ENCODE data around the gene GCNT1. TPM values are rescaled to one million over a fixed set of nuclear protein-coding genes. Genes with fewer than 3 reads are reported as not detected.

GCNT1 gene
- total RNA-seq, 2 experiments from 2014 or later, result 4.2 to 4.6 TPM

GRCh38 chr9:76444322-76444929, 14.6 kb upstream of the GCNT1 start:
- ChIA-PET POLR2A (no interaction called here), CTCF (interaction anchor here (0.7 to 2.1 kb wide), 8 partner anchors 14 to 265 kb away, joined by 3 to 8 read pairs (median 3); partner anchors contain the start of gene GCNT1)
- Mint-ChIP-seq H3K27me3 (peaks cover 5% of the 10 kb centered on the region), H3K4me3 (peak overlapping the region; percentile 80), H3K9me3 (ENCODE audit: low read depth) (no peaks in the 10 kb centered on the region), H3K27ac (peak overlapping the region; percentile 2), H3K36me3 (ENCODE audit: low read depth) (peaks cover 3% of the 10 kb centered on the region), H3K4me1 (peaks cover 34% of the 10 kb centered on the region)
- intact Hi-C loops (cut with DNase I, micrococcal nuclease), result loop anchor here (5.0 to 10.0 kb wide), 3 partner anchors 118 to 570 kb away; partner anchors contain the start of gene FOXB2 (in 1 of the 2)
- ATAC-seq (no peak), DNase-seq (no peak)

GRCh38 chr9:76445976-76446375, 13.0 kb upstream of the GCNT1 start:
- Mint-ChIP-seq H3K27ac (no peak overlapping the region), H3K4me3 (no peak overlapping the region), H3K27me3 (peaks cover 5% of the 10 kb centered on the region), H3K9me3 (ENCODE audit: low read depth) (no peaks in the 10 kb centered on the region), H3K36me3 (ENCODE audit: low read depth) (peaks cover 3% of the 10 kb centered on the region), H3K4me1 (peaks cover 22% of the 10 kb centered on the region)
- intact Hi-C loops (cut with DNase I, micrococcal nuclease), result loop anchor here (2.0 to 10.0 kb wide), 4 partner anchors 539 to 706 kb away; partner anchors contain the start of gene FOXB2 (in 1 of the 2)
- DNase-seq, result no peak
- ChIA-PET POLR2A (no interaction called here), CTCF (interaction anchor here (0.6 to 2.1 kb wide), 9 partner anchors 13 to 273 kb away, joined by 3 to 10 read pairs (median 3); partner anchors contain the start of gene GCNT1)
- ATAC-seq, result no peak

- no peaks in the 10 kb centered on the region for H3K9me3 Mint-ChIP-seq (ENCODE audit: low read depth)
- H3K27ac Mint-ChIP-seq, result no peak overlapping the region
- no peak overlapping the region for H3K4me3 Mint-ChIP-seq
- POLR2A ChIA-PET, result no interaction called here
- peaks cover 10% of the 10 kb centered on the region for H3K4me1 Mint-ChIP-seq
- H3K27me3 Mint-ChIP-seq, result peaks cover 5% of the 10 kb centered on the region
- DNase-seq (no peak), ATAC-seq (no peak)
- intact Hi-C loops (cut with DNase I, micrococcal nuclease), result loop anchor here in 1 of 2 experiments (5.0 to 10.0 kb wide), 3 partner anchors 536 to 704 kb away; partner anchors contain the start of gene FOXB2
- H3K36me3 Mint-ChIP-seq (ENCODE audit: low read depth), result no peaks in the 10 kb centered on the region
- CTCF ChIA-PET, result interaction anchor here (0.7 to 2.3 kb wide), 3 partner anchors 137 to 252 kb away, joined by 3 to 11 read pairs (median 4); no protein-coding TSS in a partner anchor
These were observed 10.5 kb upstream of the GCNT1 start for GRCh38 chr9:76448501-76448900.

- intact Hi-C loops (cut with DNase I, micrococcal nuclease), result no loop called here
- no peak overlapping the region for H3K4me3 Mint-ChIP-seq
- ChIA-PET CTCF (interaction anchor here (1.0 to 1.5 kb wide), 4 partner anchors 8 to 57 kb away, joined by 4 to 8 read pairs (median 6); partner anchors contain the start of genes GCNT1 and RFK), POLR2A (no interaction called here)
- H3K27me3 Mint-ChIP-seq, result no peaks in the 10 kb centered on the region
- H3K36me3 Mint-ChIP-seq (ENCODE audit: low read depth), result peaks cover 3% of the 10 kb centered on the region
- peaks cover 7% of the 10 kb centered on the region for H3K4me1 Mint-ChIP-seq
- no peak for DNase-seq
- H3K27ac Mint-ChIP-seq, result no peak overlapping the region
- H3K9me3 Mint-ChIP-seq (ENCODE audit: low read depth), result no peaks in the 10 kb centered on the region
- ATAC-seq, result no peak
These were observed 7.7 kb upstream of the GCNT1 start for GRCh38 chr9:76451234-76451633.

- peaks cover 3% of the 10 kb centered on the region for H3K36me3 Mint-ChIP-seq (ENCODE audit: low read depth)
- ATAC-seq (no peak), DNase-seq (no peak)
- ChIA-PET POLR2A (no interaction called here), CTCF (interaction anchor here (1.3 kb wide), 1 partner anchor 198 kb away, joined by 3 read pairs; no protein-coding TSS in a partner anchor)
- peaks cover 13% of the 10 kb centered on the region for H3K4me1 Mint-ChIP-seq
- intact Hi-C loops (cut with DNase I, micrococcal nuclease), result no loop called here
- no peaks in the 10 kb centered on the region for H3K9me3 Mint-ChIP-seq (ENCODE audit: low read depth)
- H3K4me3 Mint-ChIP-seq, result no peak overlapping the region
- H3K27ac Mint-ChIP-seq, result no peak overlapping the region
- H3K27me3 Mint-ChIP-seq, result no peaks in the 10 kb centered on the region
These were observed 6.1 kb upstream of the GCNT1 start for GRCh38 chr9:76452839-76453238.

GRCh38 chr9:76453785-76454184, 5.2 kb upstream of the GCNT1 start:
- H3K4me3 Mint-ChIP-seq, result no peak overlapping the region

GRCh38 chr9:76454311-76454710, 4.7 kb upstream of the GCNT1 start:
- Mint-ChIP-seq H3K9me3 (ENCODE audit: low read depth) (no peaks in the 10 kb centered on the region), H3K4me1 (peaks cover 17% of the 10 kb centered on the region), H3K27me3 (no peaks in the 10 kb centered on the region), H3K36me3 (ENCODE audit: low read depth) (peaks cover 3% of the 10 kb centered on the region), H3K27ac (no peak overlapping the region), H3K4me3 (no peak overlapping the region)
- intact Hi-C loops (cut with DNase I, micrococcal nuclease), result no loop called here
- POLR2A ChIA-PET, result interaction anchor here (0.6 kb wide), 1 partner anchor 499 kb away, joined by 3 read pairs; no protein-coding TSS in a partner anchor
- no peak for DNase-seq
- CTCF ChIA-PET, result no interaction called here
- ATAC-seq, result no peak

More at GRCh38 chr9:76453785-76454184, 5.2 kb upstream of the GCNT1 start:
- intact Hi-C loops (cut with DNase I, micrococcal nuclease), result no loop called here
- H3K36me3 Mint-ChIP-seq (ENCODE audit: low read depth), result peaks cover 3% of the 10 kb centered on the region
- no peak for DNase-seq
- no peaks in the 10 kb centered on the region for H3K9me3 Mint-ChIP-seq (ENCODE audit: low read depth)
- peaks cover 17% of the 10 kb centered on the region for H3K4me1 Mint-ChIP-seq
- ATAC-seq, result no peak
- ChIA-PET CTCF (interaction anchor here (0.7 to 1.3 kb wide), 2 partner anchors 11 to 197 kb away, joined by 3 read pairs; no protein-coding TSS in a partner anchor), POLR2A (interaction anchor here (0.6 kb wide), 1 partner anchor 498 kb away, joined by 3 read pairs; no protein-coding TSS in a partner anchor)
- no peak overlapping the region for H3K27ac Mint-ChIP-seq
- H3K27me3 Mint-ChIP-seq, result no peaks in the 10 kb centered on the region

- CTCF ChIA-PET, result interaction anchor here (0.7 kb wide), 3 partner anchors 63 to 299 kb away, joined by 3 to 4 read pairs (median 4); no protein-coding TSS in a partner anchor
- POLR2A ChIA-PET, result no interaction called here
- Mint-ChIP-seq H3K4me1 (peaks cover 26% of the 10 kb centered on the region), H3K36me3 (ENCODE audit: low read depth) (peaks cover 3% of the 10 kb centered on the region), H3K27ac (no peak overlapping the region), H3K4me3 (no peak overlapping the region), H3K9me3 (ENCODE audit: low read depth) (no peaks in the 10 kb centered on the region), H3K27me3 (no peaks in the 10 kb centered on the region)
- ATAC-seq (no peak), DNase-seq (peak; percentile 47)
- intact Hi-C loops (cut with DNase I, micrococcal nuclease), result loop anchor here in 1 of 2 experiments (5.0 kb wide), 2 partner anchors 106 to 121 kb away; no protein-coding TSS in a partner anchor
These were observed 2.6 kb upstream of the GCNT1 start for GRCh38 chr9:76456202-76456926.

GRCh38 chr9:76459694-76460635, 983 bp downstream of the GCNT1 start:
- CTCF ChIA-PET, result interaction anchor here (0.7 to 1.0 kb wide), 7 partner anchors 9 to 372 kb away, joined by 3 to 6 read pairs (median 3); partner anchors contain the start of gene RFK
- Mint-ChIP-seq H3K4me3 (peak overlapping the region; percentile 85), H3K4me1 (peaks cover 23% of the 10 kb centered on the region), H3K27me3 (no peaks in the 10 kb centered on the region), H3K36me3 (ENCODE audit: low read depth) (no peaks in the 10 kb centered on the region), H3K9me3 (ENCODE audit: low read depth) (no peaks in the 10 kb centered on the region), H3K27ac (peak overlapping the region; percentile 77)
- DNase-seq (peak; percentile 40), ATAC-seq (no peak)
- POLR2A ChIA-PET, result interaction anchor here (0.7 to 1.0 kb wide), 2 partner anchors 65 to 102 kb away, joined by 3 to 4 read pairs; no protein-coding TSS in a partner anchor
- intact Hi-C loops (cut with DNase I, micrococcal nuclease), result loop anchor here (1.0 to 5.0 kb wide), 7 partner anchors 17 to 717 kb away; partner anchors contain the start of genes RFK (in 2 of the 2) and VPS13A (in 1 of the 2)

- intact Hi-C loops (cut with DNase I, micrococcal nuclease), result no loop called here
- CTCF ChIA-PET, result interaction anchor here (0.7 to 1.5 kb wide), 2 partner anchors 11 to 18 kb away, joined by 4 read pairs; no protein-coding TSS in a partner anchor
These were observed 3.1 kb downstream of the GCNT1 start for GRCh38 chr9:76462126-76462525.

More at GRCh38 chr9:76462126-76462525, 3.1 kb downstream of the GCNT1 start:
- H3K4me3 Mint-ChIP-seq, result no peak overlapping the region
- POLR2A ChIA-PET, result interaction anchor here (0.6 kb wide), 1 partner anchor 114 kb away, joined by 3 read pairs; no protein-coding TSS in a partner anchor
- no peaks in the 10 kb centered on the region for H3K36me3 Mint-ChIP-seq (ENCODE audit: low read depth)
- no peaks in the 10 kb centered on the region for H3K27me3 Mint-ChIP-seq
- H3K4me1 Mint-ChIP-seq, result peaks cover 13% of the 10 kb centered on the region
- H3K27ac Mint-ChIP-seq, result no peak overlapping the region
- ATAC-seq (no peak), DNase-seq (no peak)
- no peaks in the 10 kb centered on the region for H3K9me3 Mint-ChIP-seq (ENCODE audit: low read depth)
